Astrocyte (in vitro differentiated cells and primary cell): ENCODE measurements around the gene SMIM36. TPM values are rescaled to one million over a fixed set of nuclear protein-coding genes. Genes with fewer than 3 reads are reported as not detected.

Experiments
- DNase-seq: peaks from one replicate; pipeline ENCODE4 v3.0.0-alpha.2; 2010; ENCODE audit warnings: low read depth
- FAIRE-seq: peaks from 2 replicates; lab custom pipeline; 2011; peaks lifted over from hg19 to GRCh38; lab: Jason Lieb, UNC
- H2AFZ ChIP-seq: 2 replicates; pipeline ENCODE4 v1.6.0; 2012; ENCODE audit warnings: low read depth, low read length, inconsistent platforms
- H3K27ac ChIP-seq: 2 replicates; pipeline ENCODE4 v1.5.1; 2011; ENCODE audit warnings: low read depth, low read length, inconsistent platforms
- H3K27me3 ChIP-seq: 2 replicates; pipeline ENCODE4 v1.6.0; 2011; ENCODE audit warnings: low read length, inconsistent platforms; ENCODE audit not compliant: insufficient read depth
- H3K36me3 ChIP-seq: 2 replicates; pipeline ENCODE4 v1.5.1; 2011; ENCODE audit warnings: low read length, inconsistent platforms; ENCODE audit not compliant: insufficient read depth
- H3K4me1 ChIP-seq: 2 replicates; pipeline ENCODE4 v1.5.1; 2011; ENCODE audit warnings: low read length, inconsistent platforms; ENCODE audit not compliant: insufficient read depth
- H3K4me2 ChIP-seq: 2 replicates; pipeline ENCODE4 v1.6.0; 2012; ENCODE audit warnings: low read length, inconsistent platforms
- H3K4me3 ChIP-seq: 2 replicates; pipeline ENCODE4 v1.5.1; 2011; ENCODE audit warnings: low read depth, mild to moderate bottlenecking, low read length, inconsistent platforms; ENCODE audit not compliant: insufficient read depth
- H3K79me2 ChIP-seq: 2 replicates; pipeline ENCODE4 v1.6.0; 2012; ENCODE audit warnings: mild to moderate bottlenecking, low read length, inconsistent platforms; ENCODE audit not compliant: insufficient read depth
- H3K9ac ChIP-seq: 2 replicates; pipeline ENCODE4 v1.6.0; 2012; ENCODE audit warnings: mild to moderate bottlenecking, low read length, inconsistent platforms
- H3K9me3 ChIP-seq: 2 replicates; pipeline ENCODE4 v1.5.1; 2012; ENCODE audit warnings: low read depth, mild to moderate bottlenecking, low read length, inconsistent platforms; ENCODE audit not compliant: insufficient read depth
- H4K20me1 ChIP-seq: 2 replicates; pipeline ENCODE4 v1.6.0; 2012; ENCODE audit warnings: low read length, inconsistent platforms; ENCODE audit not compliant: insufficient read depth
- H3K27ac Mint-ChIP-seq: one replicate; pipeline ENCODE4 v1.8.0; 2021; ENCODE audit warnings: mild to moderate bottlenecking, mixed read lengths; ENCODE audit not compliant: unreplicated experiment
- H3K27me3 Mint-ChIP-seq: one replicate; pipeline ENCODE4 v1.8.0; 2021; ENCODE audit warnings: low read depth, mixed read lengths; ENCODE audit not compliant: unreplicated experiment
- H3K36me3 Mint-ChIP-seq: one replicate; pipeline ENCODE4 v1.8.0; 2021; ENCODE audit warnings: low read depth, mixed read lengths; ENCODE audit not compliant: unreplicated experiment
- H3K4me1 Mint-ChIP-seq: one replicate; pipeline ENCODE4 v1.8.0; 2021; ENCODE audit warnings: low read depth, mixed read lengths; ENCODE audit not compliant: unreplicated experiment
- H3K4me3 Mint-ChIP-seq: one replicate; pipeline ENCODE4 v1.8.0; 2021; ENCODE audit warnings: mild to moderate bottlenecking, moderate library complexity, mixed read lengths; ENCODE audit not compliant: unreplicated experiment
- H3K9me3 Mint-ChIP-seq: one replicate; pipeline ENCODE4 v1.8.0; 2021; ENCODE audit warnings: mild to moderate bottlenecking, mixed read lengths; ENCODE audit not compliant: unreplicated experiment
- CTCF ChIP-seq: IDR thresholded peaks from 2 replicates; pipeline ENCODE4 v1.5.1; 2011; ENCODE audit warnings: low read depth, mild to moderate bottlenecking, inconsistent platforms, low read length, moderate library complexity; ENCODE audit not compliant: insufficient read depth
- EZH2 ChIP-seq: IDR thresholded peaks from 2 replicates; pipeline ENCODE4 v1.6.1; 2012; ENCODE audit warnings: mild to moderate bottlenecking, low read length, inconsistent platforms; ENCODE audit not compliant: insufficient read depth
- total RNA-seq: library from RNA; stranded (reverse); gene quantifications from 2 replicates; pipeline ENCODE4 v1.2.1, GENCODE V29; 2021

SMIM36 gene
- total RNA-seq, 1 donor from 2014 or later = not detected

GRCh38 chr17:55454906-55455474 is 56.3 kb downstream of the SMIM36 start:
- H3K4me1 Mint-ChIP-seq = peaks cover 7% of the 10 kb centered on the region
- Histone ChIP-seq H3K9ac (no peak overlapping the region), H3K36me3 (no peaks in the 10 kb centered on the region), H3K79me2 (no peaks in the 10 kb centered on the region), H3K9me3 (no peaks in the 10 kb centered on the region), H3K4me3 (no peak overlapping the region), H3K27me3 (no peaks in the 10 kb centered on the region), H2AFZ (no peak overlapping the region), H3K4me1 (peaks cover 19% of the 10 kb centered on the region), H4K20me1 (no peaks in the 10 kb centered on the region), H3K27ac (no peak overlapping the region), H3K4me2 (no peak overlapping the region)
- no peaks in the 10 kb centered on the region for H3K36me3 Mint-ChIP-seq
- no peak overlapping the region for H3K4me3 Mint-ChIP-seq
- TF ChIP-seq EZH2 (no peak), CTCF (no peak)
- no peaks in the 10 kb centered on the region for H3K27me3 Mint-ChIP-seq
- peak; percentile 46 for DNase-seq
- H3K9me3 Mint-ChIP-seq = no peaks in the 10 kb centered on the region
- H3K27ac Mint-ChIP-seq = no peak overlapping the region
- FAIRE-seq = no peak

GRCh38 chr17:55453839-55454557 is 57.3 kb downstream of the SMIM36 start:
- DNase-seq (no peak), FAIRE-seq (no peak)
- H3K27me3 Mint-ChIP-seq = no peaks in the 10 kb centered on the region
- H3K36me3 Mint-ChIP-seq = no peaks in the 10 kb centered on the region
- Histone ChIP-seq H3K27ac (no peak overlapping the region), H3K79me2 (no peaks in the 10 kb centered on the region), H4K20me1 (no peaks in the 10 kb centered on the region), H3K4me3 (no peak overlapping the region), H3K36me3 (no peaks in the 10 kb centered on the region), H2AFZ (no peak overlapping the region), H3K4me2 (no peak overlapping the region), H3K9me3 (no peaks in the 10 kb centered on the region), H3K4me1 (peaks cover 13% of the 10 kb centered on the region), H3K27me3 (no peaks in the 10 kb centered on the region), H3K9ac (no peak overlapping the region)
- TF ChIP-seq CTCF (no peak), EZH2 (no peak)
- H3K9me3 Mint-ChIP-seq = no peaks in the 10 kb centered on the region
- H3K4me1 Mint-ChIP-seq = peaks cover 7% of the 10 kb centered on the region
- H3K4me3 Mint-ChIP-seq = no peak overlapping the region
- no peak overlapping the region for H3K27ac Mint-ChIP-seq
